CD4-positive, alpha-beta T cell treated with Interferon alpha-2 for 1 hour (primary cell): ENCODE results near the gene ARHGEF10L.

Experiments used
- DNase-seq, 2 donors: peaks; one replicate each; pipeline ENCODE4 v3.0.0-alpha.2; 2020 to 2022

The ARHGEF10L gene

DNA sequence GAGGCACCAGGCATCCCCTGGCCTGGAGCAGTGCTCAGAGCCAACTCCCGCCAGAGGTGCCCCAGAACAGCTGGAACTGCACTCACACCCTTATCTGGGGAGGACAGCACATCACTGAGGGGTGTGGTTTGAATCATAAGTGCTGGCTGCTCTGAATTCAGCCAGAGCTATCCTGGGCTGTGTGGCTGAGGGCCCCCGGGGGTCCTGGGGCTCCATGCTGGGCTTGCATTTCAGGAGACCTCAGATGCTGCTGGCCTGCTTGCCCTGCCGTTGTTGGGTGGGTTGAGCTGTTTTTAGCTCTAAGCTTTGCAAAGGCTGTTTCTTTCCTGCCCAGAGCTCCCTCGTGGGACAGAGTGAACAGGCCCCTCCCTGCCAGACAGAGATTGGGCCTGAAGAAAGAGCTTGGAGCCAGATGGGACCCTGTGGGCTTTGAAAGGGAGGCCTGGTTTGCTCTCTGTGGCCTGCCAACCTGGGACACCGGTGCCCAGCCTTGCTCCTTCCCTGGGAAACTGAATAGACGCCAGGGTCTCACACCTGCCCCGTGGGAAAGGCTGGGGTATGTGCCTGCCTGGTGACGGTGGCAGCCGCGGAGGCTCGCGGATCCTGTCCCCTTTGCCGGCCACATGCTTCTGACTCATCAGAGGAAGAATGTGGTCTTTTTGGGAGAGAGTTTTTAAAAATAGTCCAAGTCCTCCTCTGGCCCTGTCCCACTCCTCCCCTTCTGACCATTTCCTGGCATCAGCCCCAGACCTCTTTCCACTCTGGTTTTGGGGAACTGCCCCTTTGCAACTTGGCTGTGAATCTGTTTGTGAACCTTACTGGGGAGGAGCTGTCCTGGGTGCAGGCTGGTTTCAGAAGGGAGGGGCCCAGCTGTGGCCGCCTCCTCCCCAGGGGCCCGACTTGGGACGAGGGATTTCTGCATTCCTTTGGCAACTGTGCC, 30.0 kb downstream of the ARHGEF10L start:
- peak in 1 of 2 donors; percentile 5 for DNase-seq

DNA sequence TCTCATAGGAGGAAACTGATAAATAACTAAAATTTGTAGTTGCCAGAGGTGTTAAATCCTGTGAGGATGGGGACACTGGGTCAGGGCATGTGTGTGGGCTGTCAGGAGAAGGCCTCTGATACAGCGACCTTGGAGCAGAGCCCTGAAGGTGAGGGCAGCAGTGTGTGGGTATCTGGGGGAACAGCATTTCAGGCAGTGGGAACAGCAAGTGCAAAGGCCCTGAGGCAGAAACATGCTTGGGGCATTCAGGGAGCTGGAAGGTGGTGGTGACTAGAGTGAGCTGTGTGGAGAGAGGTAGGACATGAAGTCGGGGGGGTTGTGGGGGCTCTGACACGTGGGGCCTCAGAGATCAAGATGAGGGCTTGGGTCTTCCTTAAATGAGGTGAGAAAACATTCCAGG, 30.7 kb downstream of the ARHGEF10L start:
- no peak for DNase-seq

DNA sequence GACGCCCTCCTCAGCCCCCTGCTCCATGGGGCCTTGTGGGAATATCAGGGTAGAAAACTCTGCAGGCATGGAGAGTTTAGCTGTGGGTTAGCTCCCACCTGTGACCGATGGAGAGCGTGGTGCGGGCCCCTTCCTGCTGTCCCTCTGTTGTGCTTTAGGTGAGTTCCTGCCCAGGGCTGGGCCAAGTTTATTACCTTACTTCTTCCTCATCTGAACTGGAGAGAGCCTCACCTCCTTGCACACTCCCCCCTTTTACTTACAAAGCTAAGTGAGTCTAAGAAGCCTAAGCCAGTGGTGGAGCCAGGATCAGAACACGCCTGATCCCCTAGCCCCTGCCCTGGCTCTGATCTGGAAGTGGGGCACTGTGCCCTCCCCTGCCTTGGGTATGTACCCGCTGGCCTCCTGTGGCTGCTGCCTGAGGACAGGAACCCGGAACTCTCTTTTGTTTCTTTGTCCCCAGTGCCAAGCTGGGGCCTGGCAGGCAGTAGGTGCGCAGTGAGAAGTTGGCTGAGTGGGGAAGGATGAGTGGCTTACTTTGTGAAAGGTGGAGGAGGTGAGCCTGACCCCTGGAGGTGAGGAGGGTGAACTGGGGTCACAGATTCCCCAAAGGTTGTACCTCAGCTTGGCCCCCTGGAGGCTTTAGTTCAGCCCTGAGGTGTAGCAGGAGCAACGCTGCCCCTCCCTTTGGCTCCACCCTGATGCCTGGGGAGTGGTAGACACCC, 32.9 kb downstream of the ARHGEF10L start:
- DNase-seq = no peak

DNA sequence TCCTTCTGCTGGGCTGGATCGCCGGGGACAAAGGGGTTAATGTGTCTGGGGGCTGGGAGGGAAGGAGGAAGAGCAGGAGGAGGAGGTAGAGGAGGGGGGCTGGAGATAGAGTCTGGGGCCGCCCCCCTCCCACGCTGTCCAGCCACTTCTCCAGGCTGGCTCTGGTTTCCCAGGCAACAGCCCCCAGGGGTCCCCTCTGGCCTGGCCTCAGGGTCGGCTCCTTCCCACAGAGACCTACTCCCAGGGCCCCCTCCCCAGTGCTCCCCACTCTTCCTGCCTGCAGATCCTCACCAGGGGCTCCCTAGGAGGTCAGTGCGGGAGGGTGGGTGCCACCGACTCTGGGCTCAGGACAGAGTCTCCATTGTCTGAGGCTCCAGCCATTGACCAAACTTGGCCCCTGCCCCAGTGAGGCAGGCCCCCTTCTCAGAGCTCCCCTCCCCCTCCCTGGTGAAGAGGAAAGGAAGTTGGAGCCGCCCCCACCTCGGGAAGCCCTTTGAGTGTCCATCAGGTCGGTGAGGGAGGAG, 34.1 kb downstream of the ARHGEF10L start:
- no peak for DNase-seq

DNA sequence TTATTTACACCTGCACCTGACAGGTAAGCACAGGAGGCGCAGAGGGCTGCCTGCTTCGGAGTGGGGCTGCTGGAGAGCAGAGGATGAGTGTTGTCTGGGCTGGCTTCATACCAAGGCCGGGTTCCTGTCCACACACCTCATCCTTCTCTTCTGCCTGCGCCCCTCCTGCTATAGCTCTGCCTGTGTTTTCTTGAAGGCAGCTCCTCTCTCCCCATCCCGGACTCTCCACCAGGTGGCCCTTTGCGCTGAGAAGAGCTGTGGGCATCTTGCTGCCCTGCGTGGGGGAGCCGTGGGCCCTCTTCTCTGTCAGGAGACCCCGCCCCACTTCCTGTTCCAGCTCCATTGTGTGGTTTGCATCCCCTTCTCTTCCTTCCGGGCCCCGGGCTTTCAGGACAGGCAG, 35.0 kb downstream of the ARHGEF10L start:
- no peak for DNase-seq

DNA sequence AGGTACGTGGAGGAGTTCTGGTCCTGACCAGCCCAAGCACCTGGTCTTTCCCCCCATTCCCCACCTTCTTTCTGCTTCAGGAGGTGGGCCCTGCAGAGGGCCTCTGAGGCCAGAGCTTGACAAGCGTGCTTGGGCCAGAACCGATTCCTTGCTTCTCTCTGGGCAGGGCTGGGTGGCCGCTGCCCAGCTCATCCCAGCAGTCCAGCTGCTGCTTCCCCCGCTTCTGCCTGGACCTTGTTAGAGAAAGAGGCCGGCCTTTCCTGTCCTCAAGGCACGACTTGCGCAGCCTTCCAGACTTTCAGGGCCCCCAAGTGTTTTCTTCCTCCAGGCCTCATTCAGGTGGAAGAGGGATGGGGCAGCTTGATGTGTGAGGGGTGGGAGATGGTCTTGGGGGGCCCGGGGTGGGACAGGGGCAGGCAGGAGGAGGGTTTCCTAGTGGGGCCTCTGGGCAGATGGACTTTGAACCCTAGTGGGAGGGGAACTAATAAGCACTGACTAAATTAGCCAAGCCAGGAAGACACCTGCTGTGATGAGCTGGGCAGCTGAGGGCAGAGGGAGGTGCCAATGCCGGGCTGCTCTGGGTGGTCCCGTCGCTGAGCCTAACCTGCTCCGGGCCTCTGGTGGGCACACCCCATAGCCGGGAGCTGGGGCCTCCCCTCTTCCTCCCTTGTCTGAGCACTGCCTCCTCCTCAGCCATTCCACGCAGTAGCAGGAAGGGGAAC, 36.5 kb downstream of the ARHGEF10L start:
- no peak for DNase-seq

DNA sequence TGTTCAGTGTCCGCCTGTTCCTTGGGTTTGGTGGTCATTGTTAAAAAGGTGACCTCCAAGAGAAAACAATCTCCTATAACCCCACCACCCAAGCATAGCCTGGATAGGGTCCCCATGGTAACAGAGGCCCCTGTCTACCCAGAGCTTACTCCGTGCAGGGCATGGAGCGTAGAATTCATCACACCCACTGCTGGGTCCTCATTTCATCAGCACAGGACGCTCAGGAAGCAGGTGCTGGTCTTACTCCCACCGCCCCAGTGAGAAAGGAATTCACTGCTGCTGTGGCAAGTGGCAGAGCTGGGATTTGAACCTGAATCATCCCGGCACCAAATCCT, 37.0 kb downstream of the ARHGEF10L start:
- DNase-seq = no peak

DNA sequence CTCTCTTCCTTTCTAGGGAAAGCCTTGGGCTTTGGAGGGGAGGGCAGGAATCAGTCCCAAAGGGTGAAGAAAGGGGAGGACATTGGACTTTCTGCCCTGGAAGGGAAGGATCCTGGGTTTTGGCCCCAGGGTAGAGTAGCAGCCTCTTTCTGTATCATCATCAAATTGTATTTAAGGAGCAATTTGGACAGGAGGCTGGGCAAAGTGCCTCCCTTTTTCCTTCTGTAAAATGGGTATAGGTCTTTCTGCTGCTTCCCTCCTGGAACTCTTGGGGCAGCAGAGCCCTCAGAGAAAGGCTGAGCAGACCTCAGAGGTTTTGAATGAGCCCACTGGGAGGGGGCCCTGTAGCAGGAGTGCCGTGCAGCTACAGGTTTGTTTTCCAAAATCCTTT, 38.4 kb downstream of the ARHGEF10L start:
- DNase-seq = no peak

DNA sequence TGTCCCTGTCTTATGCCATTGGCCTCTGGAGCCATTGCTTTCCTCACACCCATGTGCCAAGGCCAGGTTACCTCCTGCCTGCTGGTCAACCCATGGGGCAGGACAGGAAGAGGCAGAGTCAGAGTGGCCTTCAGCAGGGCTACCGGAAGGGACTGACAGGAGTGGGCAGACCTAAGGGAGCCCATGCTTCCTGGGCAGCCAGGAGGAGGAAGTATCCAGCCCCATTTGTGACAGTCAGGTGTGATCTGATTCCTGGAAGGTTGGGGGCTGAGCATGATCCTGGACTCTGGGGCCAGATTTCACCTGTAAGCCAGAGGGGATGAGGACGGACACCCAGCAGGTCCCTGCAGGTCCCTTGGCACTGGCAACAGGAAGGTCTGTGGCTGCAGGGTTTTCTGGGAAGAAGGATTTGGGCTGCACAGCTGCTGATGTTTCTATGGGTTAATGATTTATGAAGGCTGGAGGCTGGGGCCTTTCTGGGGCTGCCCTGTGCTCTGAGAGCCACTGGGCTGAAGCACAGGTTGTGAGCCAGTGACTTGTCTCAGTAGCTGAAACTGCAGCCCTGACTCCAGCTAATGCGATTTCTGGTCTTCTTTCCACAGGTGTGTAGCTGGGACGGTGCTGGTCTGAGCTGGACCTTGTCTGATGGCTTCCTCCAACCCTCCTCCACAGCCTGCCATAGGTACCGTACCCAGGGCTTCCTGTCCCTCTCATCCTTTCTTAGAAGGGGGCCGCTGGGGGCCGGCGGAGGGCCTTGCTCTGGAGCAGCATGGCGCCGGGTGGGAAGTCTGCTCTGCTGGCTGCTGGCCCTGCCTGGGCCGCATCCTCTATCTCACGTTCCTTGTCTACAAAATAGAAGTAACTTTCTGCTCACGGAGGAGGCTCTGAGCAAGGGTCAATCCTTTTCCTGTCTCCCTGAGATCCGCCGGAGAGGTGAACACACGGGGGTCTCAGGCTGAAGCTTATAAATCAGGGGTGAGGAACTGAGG, 40.7 kb downstream of the ARHGEF10L start:
- DNase-seq = no peak

DNA sequence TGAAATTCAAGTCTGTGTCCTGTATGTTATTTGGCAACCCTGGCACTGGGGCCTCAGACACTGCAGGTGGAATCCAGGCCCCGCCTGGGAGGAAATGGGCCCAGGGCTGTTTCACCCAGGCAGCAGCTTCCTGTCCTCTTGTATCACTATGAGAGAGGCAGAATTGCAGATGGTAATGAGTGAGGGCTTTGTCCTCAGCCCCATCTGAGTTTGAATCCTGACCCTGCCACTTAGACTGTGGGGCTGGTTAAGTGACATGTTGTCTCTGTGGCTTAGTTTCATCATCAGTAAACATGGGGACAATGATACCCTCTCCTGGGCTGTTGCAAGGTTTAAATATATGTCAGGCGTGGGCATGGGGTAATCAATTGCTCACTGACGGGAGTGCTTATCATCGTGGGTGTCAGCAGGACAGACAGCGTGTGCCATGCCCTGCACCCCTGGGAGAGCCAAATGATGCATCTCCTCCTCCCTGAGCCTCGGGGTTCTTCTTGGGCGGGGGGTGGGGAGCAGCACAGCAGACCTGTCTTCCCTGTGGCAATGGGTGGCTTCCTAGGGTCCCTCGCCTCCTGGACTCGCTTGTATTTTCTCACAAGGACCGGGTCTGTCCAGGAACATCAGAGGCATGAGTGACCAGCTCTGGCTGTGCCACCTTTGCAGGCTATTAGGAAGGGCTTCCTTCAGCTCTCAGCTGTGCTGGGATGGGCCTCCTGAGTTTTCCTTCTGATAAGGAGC, 42.1 kb downstream of the ARHGEF10L start:
- DNase-seq = no peak

DNA sequence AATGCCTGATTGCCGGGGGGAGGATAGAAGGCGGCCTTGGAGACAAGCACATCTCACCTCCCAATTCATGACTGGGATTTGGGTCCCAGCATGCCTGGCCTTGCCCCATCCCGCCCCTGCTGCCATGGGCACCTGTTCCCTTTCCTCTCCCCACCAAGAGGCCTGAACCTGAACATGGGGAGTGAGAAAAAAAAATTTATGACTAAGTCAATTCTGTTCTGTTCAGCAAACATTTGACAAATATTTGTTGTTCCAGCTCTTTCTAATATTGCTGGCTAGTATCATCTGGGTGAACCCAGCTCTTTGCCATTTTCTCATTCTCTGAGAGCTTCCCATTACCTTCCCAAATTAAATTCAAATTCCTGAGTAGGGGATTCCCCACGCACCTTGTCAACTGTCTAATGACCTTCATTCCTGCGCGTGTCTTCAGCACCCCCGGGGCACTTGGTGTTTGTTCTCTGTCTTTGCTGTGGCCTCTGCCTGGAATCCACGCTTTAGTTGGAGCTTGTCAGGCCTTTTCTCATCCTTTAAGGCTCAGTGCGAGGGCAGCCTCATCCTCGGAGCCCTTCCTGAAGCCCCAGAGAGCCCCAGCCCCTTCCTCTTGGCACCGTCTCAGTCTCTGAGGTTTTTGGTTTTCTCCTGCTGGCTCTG, 42.8 kb downstream of the ARHGEF10L start:
- no peak for DNase-seq

DNA sequence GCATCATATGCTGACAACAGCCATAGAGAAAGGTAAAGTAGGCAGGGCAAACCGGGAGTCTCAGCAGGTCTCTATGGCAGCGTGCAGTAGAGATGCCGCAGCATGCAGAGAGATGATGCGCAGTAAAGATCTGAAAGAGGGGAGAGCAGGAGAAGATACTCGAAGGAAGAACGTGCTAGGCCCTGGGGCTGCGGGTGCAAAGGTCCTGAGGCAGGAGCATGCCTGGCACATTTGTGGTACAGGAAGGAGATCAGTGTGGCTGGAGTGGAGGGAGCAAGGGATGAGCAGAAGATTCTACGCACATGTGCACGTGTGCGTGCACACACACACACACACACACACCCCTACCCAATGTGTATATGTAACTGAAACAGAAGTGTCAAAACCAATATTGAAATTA, 45.0 kb downstream of the ARHGEF10L start:
- no peak for DNase-seq

DNA sequence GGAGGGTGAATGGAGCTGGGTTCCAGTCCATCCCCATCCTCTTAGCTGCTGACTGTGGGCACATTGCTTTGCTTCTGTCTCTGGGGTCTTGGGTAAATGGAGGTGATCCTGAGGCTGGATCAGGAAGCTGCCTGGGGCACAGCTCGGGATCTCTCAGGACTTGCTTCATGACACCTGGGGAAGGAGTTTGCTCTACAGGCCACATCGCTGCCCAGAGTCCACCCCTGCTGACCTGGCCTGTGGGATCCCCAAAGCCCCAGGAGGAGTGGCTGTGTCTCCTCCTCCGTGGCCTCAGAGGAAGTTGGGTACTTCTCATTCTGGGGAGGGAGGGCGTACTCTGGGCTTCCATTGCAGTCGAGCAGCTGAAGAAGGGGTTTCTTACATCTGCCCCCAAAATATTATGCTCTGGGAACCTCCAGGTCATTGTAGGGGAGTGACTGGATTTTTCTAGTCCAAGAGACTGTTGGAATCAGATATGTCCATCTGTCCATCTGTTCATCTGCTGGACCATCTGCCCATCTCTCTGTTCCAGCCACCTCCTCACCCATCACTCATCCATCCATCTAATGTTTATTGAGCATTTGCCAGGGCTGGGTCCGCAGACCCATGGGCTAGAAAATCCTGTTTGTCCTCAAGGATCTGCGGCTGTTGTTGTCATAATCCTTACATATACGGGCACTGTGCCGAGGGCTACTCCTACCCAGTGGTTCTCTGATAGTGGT, 45.9 kb downstream of the ARHGEF10L start:
- no peak for DNase-seq

DNA sequence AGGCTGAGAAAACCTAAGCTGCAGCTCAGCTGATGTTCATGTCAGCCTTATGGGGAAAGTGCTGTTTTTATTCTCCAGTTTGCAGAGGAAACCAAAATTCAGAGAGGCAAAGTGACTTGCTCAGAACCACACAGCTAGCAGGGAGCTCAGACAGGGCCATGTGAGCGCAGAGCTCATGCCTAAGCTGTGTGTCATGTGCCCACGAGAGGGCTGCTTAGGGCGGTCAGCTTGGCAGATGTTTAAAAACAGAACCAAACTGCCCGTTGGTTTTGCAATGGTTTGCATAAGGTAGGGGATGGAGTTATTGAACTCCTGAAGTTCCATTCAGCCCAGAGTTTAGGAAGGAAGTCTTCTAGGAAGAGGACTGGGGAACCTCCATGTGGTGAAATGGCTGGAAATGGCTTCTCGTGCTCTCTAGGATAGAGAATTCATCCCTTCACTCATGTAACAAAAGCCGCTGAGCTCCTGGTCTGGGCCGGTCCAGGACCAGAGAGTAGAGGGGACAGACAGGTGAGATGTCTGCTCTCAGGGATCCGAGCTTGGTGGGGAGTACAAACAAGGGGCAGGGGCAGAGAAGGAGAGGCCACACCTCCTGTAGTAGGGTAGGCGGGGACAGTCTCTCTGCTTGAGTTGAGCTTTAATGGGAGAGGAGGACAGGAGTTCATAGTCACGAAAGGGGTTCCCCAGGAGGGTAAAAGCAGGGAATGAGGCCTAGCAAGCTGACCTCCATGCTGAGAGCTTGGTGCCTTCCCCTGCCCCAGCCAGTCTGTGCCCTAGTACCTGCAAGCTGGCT, 46.9 kb downstream of the ARHGEF10L start:
- DNase-seq = no peak

DNA sequence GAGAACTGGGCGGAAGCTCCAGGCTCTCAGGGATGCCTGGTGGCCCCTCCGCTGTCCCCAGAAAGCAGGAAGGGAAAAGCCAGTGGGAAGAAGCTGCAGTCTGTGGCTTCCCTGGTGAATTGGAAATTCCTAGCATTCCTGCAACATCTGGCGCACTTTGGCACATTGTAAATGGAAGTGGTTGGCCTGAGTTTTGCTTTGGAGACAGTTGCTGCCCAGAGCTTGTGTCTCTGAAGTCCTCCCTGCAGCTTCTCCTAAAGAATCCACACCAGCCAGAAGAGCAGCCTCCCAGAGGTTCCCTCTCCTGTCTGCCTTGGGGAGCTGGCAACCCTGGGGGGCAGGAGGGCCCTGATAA, 48.2 kb downstream of the ARHGEF10L start:
- DNase-seq = no peak

DNA sequence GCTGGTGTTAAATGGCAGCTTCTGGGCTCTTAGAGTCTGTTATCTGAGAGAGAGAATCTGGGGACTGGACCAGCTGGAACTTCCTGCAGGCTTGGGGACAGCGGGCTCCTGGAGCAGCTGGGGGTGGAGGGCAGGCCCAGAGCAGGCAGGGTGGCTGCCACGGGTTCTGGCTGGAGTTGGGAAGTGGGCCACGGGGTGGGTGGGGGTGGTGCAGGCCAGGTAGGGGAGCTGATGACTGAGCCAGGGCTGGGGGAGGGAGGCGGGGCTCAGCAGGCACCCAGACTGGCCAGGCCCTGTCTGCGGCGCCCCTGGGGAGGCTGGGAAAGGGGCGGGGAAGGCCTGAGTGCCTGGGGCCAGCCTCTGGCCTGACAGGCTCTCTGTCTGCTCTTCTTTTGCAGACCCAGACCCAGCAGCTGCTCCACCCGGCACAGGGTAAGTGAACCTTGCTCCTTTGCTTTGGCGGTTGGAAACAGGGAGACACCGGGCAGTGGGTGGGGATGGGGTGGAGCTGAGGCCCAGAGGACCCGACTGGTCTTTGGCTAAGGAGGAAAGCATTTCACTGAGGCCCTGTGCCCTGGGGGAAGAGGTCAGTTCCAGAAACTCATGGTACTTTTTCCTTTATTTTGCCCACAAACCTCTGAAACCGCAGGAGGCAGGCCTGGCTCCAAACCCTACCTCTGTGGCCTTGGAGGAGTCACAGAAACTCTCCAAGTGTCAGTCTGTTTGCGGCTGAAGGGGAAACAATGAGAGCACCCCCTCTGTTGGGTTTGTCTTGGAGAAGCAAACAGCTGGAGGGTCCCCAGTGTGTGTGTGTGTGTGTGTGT, 48.8 kb downstream of the ARHGEF10L start:
- DNase-seq = no peak

DNA sequence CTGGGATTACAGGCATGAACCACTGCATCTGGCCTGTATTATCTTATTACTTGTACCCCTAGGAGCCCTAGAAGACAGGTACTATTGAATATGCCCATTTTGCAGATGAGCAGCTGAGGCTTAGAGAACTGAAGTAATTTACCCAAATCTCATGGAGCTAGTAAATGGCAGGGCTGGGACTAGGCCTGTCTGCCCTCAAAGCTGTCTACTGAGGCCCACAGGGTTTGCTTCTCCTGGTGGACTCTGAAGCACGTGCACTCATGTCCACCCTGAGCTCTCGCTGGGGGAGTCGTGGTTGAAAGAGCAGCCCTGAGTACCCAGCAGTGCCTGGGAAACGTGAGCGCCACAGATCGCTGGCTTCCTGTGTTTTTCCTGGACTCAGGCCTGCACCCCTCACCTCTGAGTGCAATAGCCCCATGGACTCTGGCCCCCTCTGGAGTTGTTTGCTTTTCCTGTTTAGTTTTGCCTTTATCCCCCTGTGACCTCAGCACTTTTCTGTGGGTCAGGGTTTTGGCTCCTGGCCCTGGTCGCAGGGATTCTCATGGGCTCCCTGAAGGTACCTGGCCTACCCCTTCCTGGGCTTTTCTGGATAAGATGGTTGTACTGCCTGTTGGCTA, 52.4 kb downstream of the ARHGEF10L start:
- DNase-seq = no peak

DNA sequence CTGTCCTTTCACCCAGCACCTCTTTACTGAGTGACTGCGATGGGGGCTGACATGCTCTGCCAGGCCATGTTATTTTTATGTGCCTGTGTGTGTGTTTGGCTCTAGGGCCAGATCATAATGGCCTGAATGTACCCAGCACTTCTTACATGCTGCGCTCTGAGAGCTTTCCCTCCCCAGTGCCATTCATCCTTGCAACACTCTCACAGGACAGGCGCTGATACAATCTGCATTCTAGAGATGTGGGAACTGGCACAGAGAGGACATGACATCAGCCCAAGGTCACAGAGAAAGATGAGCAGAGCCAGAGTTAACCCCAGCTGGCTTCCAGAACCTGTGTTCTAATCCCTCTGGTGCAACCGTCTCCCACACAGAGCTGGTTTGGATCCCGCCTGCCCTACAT, 54.5 kb downstream of the ARHGEF10L start:
- no peak for DNase-seq
